ENCODE data around the gene RELCH. TPM values are rescaled to one million over a fixed set of nuclear protein-coding genes. Genes with fewer than 3 reads are reported as not detected.

Gene RELCH
- total and polyA plus RNA-seq, 4 donors: 11.6 to 69.2 (median 22.3) TPM

- Histone ChIP-seq H3K9me3 (ENCODE audit: control insufficient read depth in 4 of 4, insufficient read depth in 3 of 4, low read length in 3 of 4) (no peaks in the 10 kb centered on the region), H3K4me3 (no peak overlapping the region), H3K27me3 (ENCODE audit: control insufficient read depth in 3 of 3, insufficient read depth in 3 of 3, low read length in 2 of 3) (no peaks in the 10 kb centered on the region), H3K27ac (ENCODE audit: low read depth in 1 of 2, low read length in 1 of 2) (no peak overlapping the region), H3K4me1 (ENCODE audit: control insufficient read depth in 5 of 5, insufficient read depth in 5 of 5, low read length in 5 of 5) (peaks cover 0 to 3% (median 0%) of the 10 kb centered on the region in 5 donors), H3K9ac (ENCODE audit: insufficient read depth in 1 of 2, low read length in 2 of 2) (no peak overlapping the region), H3K36me3 (ENCODE audit: control insufficient read depth in 4 of 4, insufficient read depth in 4 of 4, low read length in 4 of 4) (no peaks in the 10 kb centered on the region)
- 94 to 96% methylated on average over 4 of the region's 4 CpGs for WGBS, 2 donors
- DNase-seq (no peak), ATAC-seq (ENCODE audit: insufficient read depth, low FRiP score) (no peak)
- no peak for TF ChIP-seq CTCF (IDR thresholded peaks at IDR 0.05; ENCODE audit: control extremely low read depth, extremely low read depth)
These were observed 7.8 kb upstream of the RELCH start for GRCh38 chr18:62179213-62179612.

- Histone ChIP-seq H3K4me1 (ENCODE audit: control insufficient read depth in 5 of 5, insufficient read depth in 5 of 5, low read length in 5 of 5) (peaks cover 0 to 7% (median 1%) of the 10 kb centered on the region in 5 donors), H3K4me3 (no peak overlapping the region), H3K27ac (ENCODE audit: low read depth in 1 of 2, low read length in 1 of 2) (no peak overlapping the region), H3K9ac (ENCODE audit: insufficient read depth in 1 of 2, low read length in 2 of 2) (no peak overlapping the region), H3K36me3 (ENCODE audit: control insufficient read depth in 4 of 4, insufficient read depth in 4 of 4, low read length in 4 of 4) (no peaks in the 10 kb centered on the region), H3K27me3 (ENCODE audit: control insufficient read depth in 3 of 3, insufficient read depth in 3 of 3, low read length in 2 of 3) (no peaks in the 10 kb centered on the region), H3K9me3 (ENCODE audit: control insufficient read depth in 4 of 4, insufficient read depth in 3 of 4, low read length in 3 of 4) (no peaks in the 10 kb centered on the region)
- DNase-seq: no peak
- ATAC-seq (ENCODE audit: insufficient read depth, low FRiP score): no peak
- 48 to 77% methylated on average over 3 of the region's 3 CpGs for WGBS, 2 donors
- TF ChIP-seq CTCF (IDR thresholded peaks at IDR 0.05; ENCODE audit: control extremely low read depth, extremely low read depth): no peak
These were observed 4.8 kb upstream of the RELCH start for GRCh38 chr18:62182220-62182619.

- Histone ChIP-seq H3K36me3 (ENCODE audit: control insufficient read depth in 4 of 4, insufficient read depth in 4 of 4, low read length in 4 of 4) (no peaks in the 10 kb centered on the region), H3K27ac (ENCODE audit: low read depth in 1 of 2, low read length in 1 of 2) (no peak overlapping the region), H3K9me3 (ENCODE audit: control insufficient read depth in 4 of 4, insufficient read depth in 3 of 4, low read length in 3 of 4) (no peaks in the 10 kb centered on the region), H3K4me1 (ENCODE audit: control insufficient read depth in 5 of 5, insufficient read depth in 5 of 5, low read length in 5 of 5) (peaks cover 0 to 15% (median 5%) of the 10 kb centered on the region in 5 donors), H3K9ac (ENCODE audit: insufficient read depth in 1 of 2, low read length in 2 of 2) (no peak overlapping the region), H3K27me3 (ENCODE audit: control insufficient read depth in 3 of 3, insufficient read depth in 3 of 3, low read length in 2 of 3) (no peaks in the 10 kb centered on the region), H3K4me3 (no peak overlapping the region)
- WGBS, 2 donors: 8 to 11% methylated on average over 2 of the region's 2 CpGs
- DNase-seq (peak in 2 of 3 donors; percentile 66 to 72), ATAC-seq (ENCODE audit: insufficient read depth, low FRiP score) (no peak)
- TF ChIP-seq CTCF (IDR thresholded peaks at IDR 0.05; ENCODE audit: control extremely low read depth, extremely low read depth): peak; percentile 94
These were observed 3.4 kb upstream of the RELCH start for GRCh38 chr18:62183578-62184195.

GRCh38 chr18:62186499-62186773, 619 bp upstream of the RELCH start:
- TF ChIP-seq CTCF (IDR thresholded peaks at IDR 0.05; ENCODE audit: control extremely low read depth, extremely low read depth): no peak
- no peaks in the 10 kb centered on the region for H3K27me3 ChIP-seq (ENCODE audit: control insufficient read depth in 3 of 3, insufficient read depth in 3 of 3, low read length in 2 of 3)
- WGBS, 2 donors: 0 to 1% methylated on average over 12 of the region's 12 CpGs
- peak in 2 of 3 donors; percentile 56 to 75 for DNase-seq
- H3K36me3 ChIP-seq (ENCODE audit: control insufficient read depth in 4 of 4, insufficient read depth in 4 of 4, low read length in 4 of 4): peaks cover 0 to 2% (median 0%) of the 10 kb centered on the region in 4 donors
- peak; percentile 22 for ATAC-seq (ENCODE audit: insufficient read depth, low FRiP score)
- H3K4me1 ChIP-seq (ENCODE audit: control insufficient read depth in 5 of 5, insufficient read depth in 5 of 5, low read length in 5 of 5): peaks cover 0 to 27% (median 5%) of the 10 kb centered on the region in 5 donors
- H3K27ac ChIP-seq (ENCODE audit: low read depth in 1 of 2, low read length in 1 of 2): peak overlapping the region; percentile 55 to 86
- H3K4me3 ChIP-seq: peak overlapping the region; percentile 83
- no peaks in the 10 kb centered on the region for H3K9me3 ChIP-seq (ENCODE audit: control insufficient read depth in 4 of 4, insufficient read depth in 3 of 4, low read length in 3 of 4)
- peak overlapping the region; percentile 65 to 78 for H3K9ac ChIP-seq (ENCODE audit: insufficient read depth in 1 of 2, low read length in 2 of 2)
